Measurements from ENCODE around the gene PPP1R3F.
"Not testable (repeated sequence)": the region's sequence is repeated elsewhere in the genome, so short reads cannot be mapped to it uniquely, and the experiment has no call there.

The PPP1R3F gene

GRCh38 chrX:49270249-49270921, 792 bp downstream of the PPP1R3F start:
- DNase-seq, result no peak

DNA sequence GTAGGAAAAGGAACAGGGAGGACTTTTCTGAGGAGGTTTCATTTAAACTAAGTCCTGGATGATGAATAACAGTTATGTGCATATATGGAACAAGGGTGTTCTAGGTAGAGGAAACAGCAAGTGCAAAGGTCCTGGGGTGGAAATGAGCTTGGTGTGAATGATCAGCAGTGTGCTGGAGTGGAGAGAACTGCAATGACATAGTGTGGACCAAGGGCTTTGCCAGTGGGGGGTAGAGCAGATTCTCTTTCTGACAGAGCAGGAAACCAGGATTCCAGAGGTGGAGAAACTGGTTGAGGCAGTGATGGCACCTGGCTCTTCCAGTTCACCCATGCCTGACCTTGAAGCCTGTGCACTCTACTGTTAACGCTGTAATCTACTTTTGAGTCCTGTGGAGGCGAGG, 1.7 kb downstream of the PPP1R3F start:
- no peak for DNase-seq

- DNase-seq, result no peak
These were observed 2.8 kb downstream of the PPP1R3F start for GRCh38 chrX:49272421-49272820.

- no peak for DNase-seq
These were observed 3.7 kb downstream of the PPP1R3F start for GRCh38 chrX:49273181-49273727.

DNA sequence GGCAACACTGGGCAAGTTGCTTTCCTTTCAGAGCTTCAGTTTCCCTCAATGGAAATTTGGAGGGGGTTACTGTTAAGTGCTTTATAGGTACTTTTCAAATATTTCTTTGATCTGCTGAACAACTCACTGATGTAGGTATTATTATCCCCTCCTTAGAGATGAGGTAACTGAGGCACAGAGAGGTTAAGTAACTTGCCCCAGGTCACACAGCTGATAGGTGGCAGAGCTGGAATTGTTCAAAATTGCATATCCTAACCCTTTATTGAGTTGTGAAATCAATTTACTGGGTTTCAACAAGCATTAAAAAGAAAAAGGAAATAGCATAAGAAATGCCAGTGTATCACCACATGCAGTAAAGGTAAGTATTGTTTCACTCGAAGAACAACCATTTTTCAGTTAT, 6.6 kb downstream of the PPP1R3F start:
- no peak for DNase-seq

GRCh38 chrX:49276671-49277534, 7.3 kb downstream of the PPP1R3F start:
- peak in 1 of 56 donors; percentile 11 for DNase-seq

GRCh38 chrX:49277535-49277830, 7.9 kb downstream of the PPP1R3F start:
- no peak for DNase-seq

GRCh38 chrX:49278081-49278480, 8.5 kb downstream of the PPP1R3F start:
- DNase-seq, result no peak

GRCh38 chrX:49282647-49283011, 13.0 kb downstream of the PPP1R3F start:
- peak in 2 of 56 donors; percentile 6 to 24 for DNase-seq

- no peak for DNase-seq
These were observed 14.6 kb downstream of the PPP1R3F start for GRCh38 chrX:49284212-49284611.

- no peak for DNase-seq
These were observed 16.5 kb downstream of the PPP1R3F start for GRCh38 chrX:49286136-49286535.

- no peak for DNase-seq
These were observed 17.0 kb downstream of the PPP1R3F start for GRCh38 chrX:49286581-49286980.

DNA sequence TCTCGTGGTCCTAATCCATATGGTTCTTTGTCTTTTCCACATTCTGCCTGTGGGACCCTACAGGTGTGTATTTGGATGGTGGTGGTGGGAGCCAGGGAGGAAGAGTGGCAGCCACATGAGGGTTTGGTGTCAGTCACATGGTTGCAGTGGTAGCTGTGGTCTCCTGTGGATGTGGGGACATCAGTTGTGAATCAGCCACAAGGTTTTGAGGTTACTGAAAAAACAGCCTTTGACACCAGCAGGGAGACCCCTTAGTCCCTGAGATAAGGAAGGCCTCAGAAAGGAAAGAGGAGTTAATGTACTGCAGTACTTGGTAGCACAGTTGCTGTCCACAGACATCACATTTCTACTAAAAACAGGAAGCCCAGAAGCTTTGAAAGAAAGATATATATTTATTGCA, 18.1 kb downstream of the PPP1R3F start:
- DNase-seq, result no peak

- no peak for DNase-seq
These were observed 20.6 kb downstream of the PPP1R3F start for GRCh38 chrX:49290215-49290614.

DNA sequence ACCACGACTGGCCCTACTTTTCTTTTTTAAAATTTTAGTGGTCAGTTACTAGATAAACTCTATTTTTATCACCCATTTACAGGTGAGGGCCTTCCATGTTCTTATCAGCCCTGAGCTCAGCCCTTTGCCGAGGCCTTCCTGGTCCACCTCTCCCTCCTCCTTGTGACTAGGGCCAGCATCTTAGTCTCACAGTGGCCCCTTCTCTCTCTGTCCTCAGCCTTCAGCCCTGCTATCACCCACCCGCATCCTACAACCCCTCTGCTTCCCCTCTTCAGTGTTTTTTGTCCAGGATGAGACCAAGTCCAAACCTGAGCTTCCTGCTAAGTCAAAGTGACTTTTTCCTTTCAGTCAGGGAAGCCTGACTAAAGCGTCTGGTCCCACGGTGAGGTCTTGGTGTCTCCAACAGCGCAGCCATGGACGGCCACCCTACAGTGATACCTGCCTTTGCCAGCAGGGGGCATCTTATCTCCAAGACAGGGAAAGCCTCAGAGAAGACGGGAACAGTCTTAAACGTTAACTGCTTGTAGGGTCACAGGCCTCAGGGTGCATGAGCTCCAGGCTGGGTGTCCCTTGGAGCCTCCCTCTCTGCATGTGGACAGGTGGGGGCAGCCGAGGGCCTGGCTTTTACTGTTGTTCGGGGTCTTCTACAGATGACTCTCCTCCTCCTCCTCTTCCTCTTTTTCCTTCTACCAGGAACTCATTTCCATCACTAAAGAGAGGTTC, 22.2 kb downstream of the PPP1R3F start:
- DNase-seq, result peak in 20 of 56 donors; percentile 1 to 59 (median 14)

DNA sequence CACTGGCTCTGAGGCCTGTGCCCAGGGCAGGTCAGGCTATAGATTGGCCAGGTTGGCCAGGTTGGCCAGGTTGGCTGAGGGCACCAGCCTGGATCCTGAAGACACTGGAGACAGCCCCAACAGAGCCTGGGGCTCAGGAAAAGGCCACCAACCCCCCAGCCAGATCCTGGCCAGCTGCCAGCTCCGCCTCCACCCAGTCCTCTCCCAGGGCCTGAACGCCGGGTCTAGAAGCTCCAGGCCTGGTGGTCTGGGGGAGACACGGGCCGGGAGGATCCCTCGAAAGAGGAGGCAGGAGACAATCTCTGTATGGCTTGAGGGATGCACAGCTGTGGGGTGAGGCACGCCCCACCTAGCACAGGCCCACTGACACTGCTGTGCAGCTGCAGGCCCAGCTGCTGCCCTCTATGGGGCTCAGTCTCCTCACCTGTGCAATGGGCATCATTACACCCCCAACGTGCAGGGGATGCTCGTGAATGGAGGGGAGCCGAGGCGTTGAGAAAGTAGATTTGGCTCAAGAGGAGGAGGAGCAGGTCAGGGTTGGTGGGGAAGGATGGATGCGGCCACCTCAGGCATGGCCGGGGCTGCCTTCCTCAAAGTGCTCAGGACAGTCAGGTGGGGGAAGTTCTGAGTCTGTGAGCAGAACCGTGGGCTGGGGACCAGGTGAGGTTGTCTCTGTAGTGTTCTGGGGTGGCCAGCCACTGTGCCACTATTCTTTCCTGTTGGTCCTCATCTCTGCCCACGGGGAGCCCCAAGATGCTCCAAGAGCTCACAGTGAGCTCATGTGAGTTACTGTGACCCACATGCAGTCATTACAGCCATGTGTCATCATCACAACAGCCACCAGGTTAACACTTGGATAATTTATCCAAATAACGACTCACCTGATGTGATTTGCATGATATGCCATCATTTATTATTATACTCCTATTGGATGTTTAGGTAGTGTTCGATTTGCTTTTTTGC, 23.1 kb downstream of the PPP1R3F start:
- DNase-seq, result no peak

- DNase-seq, result not testable (repeated sequence)
These were observed 29.7 kb downstream of the PPP1R3F start for GRCh38 chrX:49299293-49299692.

DNA sequence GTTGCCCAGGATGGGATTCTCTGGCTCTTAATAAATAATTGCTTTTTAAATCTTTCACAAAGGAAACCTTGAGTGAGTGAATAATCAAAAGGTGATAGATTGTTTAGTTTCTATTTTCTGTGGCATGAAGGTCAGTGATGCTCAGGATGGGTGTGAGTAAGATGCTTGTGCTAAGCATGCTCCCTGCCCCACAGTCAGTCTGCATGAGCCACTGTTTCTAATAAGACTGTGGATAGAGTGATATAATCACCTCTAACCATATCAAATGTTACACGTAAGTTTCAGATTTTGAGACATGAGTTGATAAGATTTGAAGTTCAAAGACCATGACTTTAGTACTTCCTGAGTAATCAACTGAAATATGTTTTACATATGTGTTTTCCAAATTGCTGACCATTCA, 31.1 kb downstream of the PPP1R3F start:
- no peak for DNase-seq

DNA sequence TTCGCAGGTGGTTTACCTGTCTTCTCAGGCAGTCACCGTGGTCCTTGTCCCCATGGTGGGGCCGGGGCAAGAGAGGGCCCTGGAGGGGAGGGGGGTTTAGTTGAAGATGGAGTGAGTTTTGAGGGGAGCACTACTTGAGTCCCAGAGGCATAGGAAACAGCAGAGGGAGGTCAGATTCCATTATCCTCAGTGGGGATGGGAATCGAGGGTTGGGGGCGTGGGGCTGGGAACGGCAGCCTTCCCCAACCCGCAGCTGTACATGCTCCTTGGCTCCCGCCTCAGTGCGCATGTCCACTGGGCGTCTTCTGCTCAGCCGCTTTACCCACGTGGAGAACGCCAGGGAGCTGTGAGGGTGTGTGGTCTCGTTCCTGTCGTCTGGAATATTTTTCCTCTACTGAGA, 33.8 kb downstream of the PPP1R3F start, which contains the start of gene GAGE10:
Gene GAGE10 (plus strand): TSS at position 301 of the 400 bp plus-strand sequence. CDS start 1,214 bp downstream, outside the sequence.
- no peak for DNase-seq

- not testable (repeated sequence) for DNase-seq
These were observed 38.2 kb downstream of the PPP1R3F start for GRCh38 chrX:49307775-49308174.
